ENCODE data around the gene SDS.

The SDS gene

GRCh38 chr12:113449299-113449698 lies 45.6 kb upstream of the SDS start:
- Histone ChIP-seq H3K9me3 (ENCODE audit: control insufficient read depth, low read length) (no peaks in the 10 kb centered on the region), H3K4me1 (no peaks in the 10 kb centered on the region), H3K79me2 (no peaks in the 10 kb centered on the region), H3K4me2 (ENCODE audit: low read length) (no peak overlapping the region), H3K36me3 (ENCODE audit: control insufficient read depth, insufficient read depth, low read length) (no peaks in the 10 kb centered on the region), H3K9ac (no peak overlapping the region), H3K4me3 (ENCODE audit: low read depth, low read length) (no peak overlapping the region), H2AFZ (no peak overlapping the region), H3K27me3 (ENCODE audit: control insufficient read depth, insufficient read depth, low read length) (no peaks in the 10 kb centered on the region), H3K27ac (no peak overlapping the region)
- TF ChIP-seq CTCF (IDR thresholded peaks at IDR 0.05), result no peak

- no peak overlapping the region for H3K27ac ChIP-seq
- no peaks in the 10 kb centered on the region for H3K4me1 ChIP-seq
Measured at GRCh38 chr12:113448873-113449272, 45.2 kb upstream of the SDS start.

GRCh38 chr12:113445544-113446171 lies 42.0 kb upstream of the SDS start:
- Histone ChIP-seq H3K9me3 (ENCODE audit: control insufficient read depth, low read length) (no peaks in the 10 kb centered on the region), H3K4me1 (no peaks in the 10 kb centered on the region), H3K4me2 (ENCODE audit: low read length) (no peak overlapping the region), H3K9ac (no peak overlapping the region), H3K4me3 (ENCODE audit: low read depth, low read length) (no peak overlapping the region), H3K36me3 (ENCODE audit: control insufficient read depth, insufficient read depth, low read length) (no peaks in the 10 kb centered on the region), H2AFZ (no peak overlapping the region), H3K27me3 (ENCODE audit: control insufficient read depth, insufficient read depth, low read length) (no peaks in the 10 kb centered on the region), H3K79me2 (no peaks in the 10 kb centered on the region), H3K27ac (no peak overlapping the region)
- no peak for TF ChIP-seq CTCF (IDR thresholded peaks at IDR 0.05)

More at GRCh38 chr12:113448873-113449272, 45.2 kb upstream of the SDS start:
- no peaks in the 10 kb centered on the region for H3K27me3 ChIP-seq (ENCODE audit: control insufficient read depth, insufficient read depth, low read length)
- no peak for TF ChIP-seq CTCF (IDR thresholded peaks at IDR 0.05)
- no peak overlapping the region for H3K4me2 ChIP-seq (ENCODE audit: low read length)
- no peak overlapping the region for H2AFZ ChIP-seq
- no peak overlapping the region for H3K9ac ChIP-seq
- H3K79me2 ChIP-seq, result no peaks in the 10 kb centered on the region
- H3K9me3 ChIP-seq (ENCODE audit: control insufficient read depth, low read length), result no peaks in the 10 kb centered on the region
- H3K4me3 ChIP-seq (ENCODE audit: low read depth, low read length), result no peak overlapping the region
- H3K36me3 ChIP-seq (ENCODE audit: control insufficient read depth, insufficient read depth, low read length), result no peaks in the 10 kb centered on the region

GRCh38 chr12:113443030-113443539 lies 39.4 kb upstream of the SDS start:
- Histone ChIP-seq H3K4me3 (ENCODE audit: low read depth, low read length) (no peak overlapping the region), H3K9me3 (ENCODE audit: control insufficient read depth, low read length) (no peaks in the 10 kb centered on the region), H3K4me2 (ENCODE audit: low read length) (no peak overlapping the region), H3K27ac (no peak overlapping the region), H3K36me3 (ENCODE audit: control insufficient read depth, insufficient read depth, low read length) (no peaks in the 10 kb centered on the region), H3K9ac (no peak overlapping the region), H2AFZ (no peak overlapping the region), H3K79me2 (no peaks in the 10 kb centered on the region), H3K4me1 (no peaks in the 10 kb centered on the region), H3K27me3 (ENCODE audit: control insufficient read depth, insufficient read depth, low read length) (no peaks in the 10 kb centered on the region)
- no peak for TF ChIP-seq CTCF (IDR thresholded peaks at IDR 0.05)
